LNCAP (cell line): ENCODE data around the gene LINC00237.

Experiments
- CTCF ChIP-seq: fragments of 450-650 bp; IDR thresholded peaks from 2 replicates; pipeline ENCODE4 v1.5.1; 2017; ENCODE audit warnings: mild to moderate bottlenecking

Gene LINC00237

DNA sequence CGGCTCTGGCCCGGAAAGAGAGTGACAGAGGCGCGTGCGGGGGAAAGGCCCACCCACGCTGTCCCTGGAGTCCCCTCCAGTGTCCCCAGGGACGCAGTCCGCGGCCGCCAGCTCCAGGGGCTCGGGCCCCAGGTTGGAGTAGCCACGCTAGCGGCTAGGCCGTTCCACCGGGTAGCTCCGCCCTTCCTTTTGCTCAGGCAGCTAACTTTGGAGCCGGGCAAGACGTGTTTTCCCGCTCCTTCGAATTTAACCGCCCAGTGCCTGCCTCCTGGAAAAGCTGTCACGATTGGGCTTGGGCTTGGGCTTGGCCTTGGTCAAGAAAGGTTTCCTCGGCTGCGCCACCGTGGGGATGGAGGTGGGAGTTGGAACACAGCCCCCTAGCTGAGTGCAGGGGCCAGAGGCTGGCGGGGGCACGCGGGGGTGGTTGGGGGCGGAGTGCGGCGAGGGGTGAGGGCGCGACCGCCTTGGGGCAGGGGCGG lies 4.7 kb downstream of the LINC00237 start:
- no peak for TF ChIP-seq CTCF

GRCh38 chr20:21100578-21101452 lies 5.3 kb downstream of the LINC00237 start:
- no peak for TF ChIP-seq CTCF

- TF ChIP-seq CTCF = no peak
Observed at GRCh38 chr20:21099751-21100577, 6.2 kb downstream of the LINC00237 start.

DNA sequence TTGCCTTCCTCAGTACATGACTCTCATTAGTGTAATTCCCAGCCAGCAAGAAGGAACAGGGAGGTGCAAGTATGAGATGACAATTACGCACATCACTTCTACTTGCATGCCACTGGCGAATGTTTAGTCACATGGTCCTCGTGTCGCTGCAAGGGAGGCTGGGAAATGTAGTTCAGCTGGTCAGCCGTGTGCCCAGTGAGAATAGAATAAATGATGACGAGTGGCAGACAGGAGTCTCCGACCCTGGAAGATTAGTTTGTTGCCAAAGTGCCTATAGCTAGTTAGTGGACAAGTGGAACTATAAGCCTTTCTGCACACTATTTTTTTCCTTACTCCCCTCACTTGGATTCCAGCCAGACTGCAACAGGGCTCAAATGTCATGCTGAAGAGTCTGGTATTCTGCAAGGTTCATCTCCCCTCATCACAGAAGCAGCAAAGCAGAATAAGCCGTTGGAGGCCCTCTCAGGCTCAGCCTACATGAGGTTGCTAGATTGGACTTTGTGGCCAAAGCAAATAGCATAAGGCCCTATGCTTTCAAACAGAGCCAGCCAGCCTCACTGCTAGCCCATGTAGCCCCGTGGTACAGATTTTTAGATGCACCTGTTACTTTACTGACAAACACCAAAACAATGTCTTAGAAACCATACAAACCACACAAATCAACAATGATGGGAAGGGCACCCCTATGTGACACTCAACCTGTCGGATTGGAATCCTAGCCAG lies 9.7 kb downstream of the LINC00237 start:
- TF ChIP-seq CTCF = no peak

DNA sequence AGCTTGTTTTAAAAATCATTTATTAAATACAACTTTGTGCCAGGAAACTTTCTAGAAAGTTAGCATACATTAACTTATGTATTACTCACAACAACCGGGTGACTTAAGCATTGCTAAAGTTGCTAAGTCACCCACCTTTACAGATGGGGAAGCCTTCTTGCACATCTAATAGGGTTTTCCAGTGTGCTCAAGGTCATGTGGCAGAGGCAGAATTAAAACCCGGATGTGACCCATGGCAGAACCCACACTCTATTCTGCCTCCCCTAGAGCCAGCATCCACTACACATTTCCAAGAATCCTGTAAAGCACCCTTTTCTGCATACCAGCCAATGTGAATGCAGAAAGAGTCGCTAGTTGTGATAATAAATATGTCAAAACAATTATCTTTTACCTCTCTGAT lies 13.4 kb downstream of the LINC00237 start:
- TF ChIP-seq CTCF = no peak

DNA sequence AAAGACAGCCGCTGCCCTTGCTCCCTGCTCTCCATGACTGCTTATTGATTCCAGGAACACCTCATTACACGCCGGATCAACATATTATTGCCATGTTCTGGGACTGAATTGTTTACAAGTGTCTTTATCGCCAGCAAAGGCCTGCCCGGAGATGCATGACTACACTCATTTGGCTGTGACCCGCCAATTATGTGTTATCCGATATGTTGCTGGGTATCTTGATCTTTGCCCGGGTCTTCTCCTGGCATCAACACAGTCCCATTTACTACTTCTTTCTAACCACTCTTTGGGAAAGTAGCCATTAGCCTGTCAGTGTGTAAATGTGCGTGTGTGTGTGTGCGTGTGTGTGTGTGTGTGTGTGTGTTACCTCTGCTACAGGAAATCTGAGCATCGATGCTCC lies 15.4 kb downstream of the LINC00237 start:
- no peak for TF ChIP-seq CTCF

DNA sequence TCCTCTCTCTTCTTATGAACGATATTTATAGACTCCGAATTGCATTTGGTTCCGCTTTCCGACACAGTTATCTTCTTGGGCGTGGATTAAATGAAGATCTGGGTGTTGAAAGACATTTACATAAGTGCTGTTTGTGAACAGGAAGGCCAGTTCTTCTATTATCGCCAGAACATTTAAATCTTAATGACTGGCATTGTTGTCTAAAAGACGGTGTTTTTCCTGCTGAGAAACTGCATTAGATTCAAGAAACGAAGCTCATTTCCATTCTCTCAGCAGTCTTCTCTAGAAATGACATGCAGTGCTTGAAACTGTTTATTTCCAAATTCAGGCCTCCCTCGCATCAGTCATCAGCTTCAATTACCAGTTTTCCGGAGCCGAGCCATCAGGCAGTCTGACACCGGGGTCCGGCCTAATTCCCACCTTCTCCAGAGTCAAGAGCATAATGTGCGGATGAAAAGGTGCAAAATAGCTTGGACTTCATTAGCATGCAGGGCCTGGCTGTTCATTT lies 16.0 kb downstream of the LINC00237 start:
- no peak for TF ChIP-seq CTCF
